HEK293T (cell line): ENCODE measurements around the gene ASB5.

Experiments
- CTBP1 ChIP-seq: fragments of 450-650 bp; IDR thresholded peaks from 2 replicates; pipeline ENCODE4 v1.6.1; 2016; ENCODE audit warnings: borderline replicate concordance
- ELF4 ChIP-seq: fragments of 450-650 bp; IDR thresholded peaks from 2 replicates; pipeline ENCODE4 v1.6.1; 2017; ENCODE audit warnings: antibody characterized with exemption
- FOXK2 ChIP-seq: fragments of 450-650 bp; IDR thresholded peaks from 2 replicates; pipeline ENCODE4 v1.6.1; 2016; ENCODE audit warnings: mild to moderate bottlenecking
- FOXM1 ChIP-seq: fragments of 450-650 bp; IDR thresholded peaks from 2 replicates; pipeline ENCODE4 v1.6.1; 2017; ENCODE audit warnings: mild to moderate bottlenecking, borderline replicate concordance
- HDGF ChIP-seq: fragments of 450-650 bp; IDR thresholded peaks from 2 replicates; pipeline ENCODE4 v1.6.1; 2017; ENCODE audit warnings: antibody characterized with exemption, borderline replicate concordance
- LEF1 ChIP-seq: fragments of 450-650 bp; IDR thresholded peaks from 2 replicates; pipeline ENCODE4 v1.6.1; 2017; ENCODE audit warnings: mild to moderate bottlenecking, borderline replicate concordance
- SUZ12 ChIP-seq: fragments of 450-650 bp; IDR thresholded peaks from 2 replicates; pipeline ENCODE4 v1.6.1; 2016; ENCODE audit warnings: mild to moderate bottlenecking

GRCh38 chr4:176187624-176188023 is 81.4 kb downstream of the ASB5 start:
- no peak for TF ChIP-seq CTBP1
- TF ChIP-seq ELF4 = no peak
- no peak for TF ChIP-seq SUZ12
- TF ChIP-seq HDGF = no peak
- TF ChIP-seq FOXK2 = no peak
- no peak for TF ChIP-seq LEF1
- no peak for TF ChIP-seq FOXM1
